ENCODE data around the gene RDH5. TPM values are rescaled to one million over a fixed set of nuclear protein-coding genes. Genes with fewer than 3 reads are reported as not detected.

Gene RDH5
- 11.1 TPM for total RNA-seq
- polyA plus RNA-seq (ENCODE audit: insufficient read depth, low read depth, low replicate concordance), result 30.2 TPM
- long read RNA-seq, donor 1, partial matches to known transcripts, result 294 of 532 reads
- long read RNA-seq, donor 1, other reads (novel, unspliced or antisense), result 231 of 532 reads
- long read RNA-seq, donor 2, transcript RDH5-208 (2 exons, 976 nt), result major isoform, 7 of 16 reads
- long read RNA-seq, donor 2, partial matches to known transcripts, result 0 of 16 reads
- long read RNA-seq, donor 2, other reads (novel, unspliced or antisense), result 0 of 16 reads
- long read RNA-seq, donor 3, partial matches to known transcripts, result 1,189 of 1,213 reads
- long read RNA-seq, donor 3, other reads (novel, unspliced or antisense), result 14 of 1,213 reads
- long read RNA-seq, donor 4, partial matches to known transcripts, result 0 of 14 reads
- long read RNA-seq, donor 4, other reads (novel, unspliced or antisense), result 0 of 14 reads
- long read RNA-seq, donor 5, partial matches to known transcripts, result 0 of 1 reads
- long read RNA-seq, donor 5, other reads (novel, unspliced or antisense), result 0 of 1 reads
- long read RNA-seq, donor 6, partial matches to known transcripts, result 0 of 3 reads
- long read RNA-seq, donor 6, other reads (novel, unspliced or antisense), result 0 of 3 reads
- long read RNA-seq, donor 7, partial matches to known transcripts, result 0 of 3 reads
- long read RNA-seq, donor 7, other reads (novel, unspliced or antisense), result 1 of 3 reads
- long read RNA-seq, donor 8, partial matches to known transcripts, result 0 of 5 reads
- long read RNA-seq, donor 8, other reads (novel, unspliced or antisense), result 0 of 5 reads
- long read RNA-seq, donor 9, partial matches to known transcripts, result 0 of 4 reads
- long read RNA-seq, donor 9, other reads (novel, unspliced or antisense), result 0 of 4 reads
- long read RNA-seq, donor 10, partial matches to known transcripts, result 5 of 21 reads
- long read RNA-seq, donor 10, other reads (novel, unspliced or antisense), result 0 of 21 reads

- no peak for TF ChIP-seq CTCF (IDR thresholded peaks at IDR 0.05; ENCODE audit: borderline replicate concordance, extremely low read depth, insufficient read depth)
- intact Hi-C loops (cut with DNase I), result no loop called here
- Histone ChIP-seq H3K9me3 (ENCODE audit: control insufficient read depth in 2 of 3, insufficient read depth in 1 of 3, low read length in 3 of 3) (no peaks in the 10 kb centered on the region), H3K9ac (ENCODE audit: low read length in 3 of 3) (no peak within 1 kb of the TSS), H3K4me1 (ENCODE audit: control insufficient read depth in 2 of 3, insufficient read depth in 2 of 3, low read depth in 1 of 3, low read length in 3 of 3) (peaks cover 7 to 43% (median 38%) of the 10 kb centered on the region in 3 donors), H3K4me3 (ENCODE audit: low read length in 3 of 3) (peak within 1 kb of the TSS; percentile 30 to 53 (median 47)), H3K27me3 (ENCODE audit: control insufficient read depth, insufficient read depth, low read length) (no peaks in the 10 kb centered on the region), H3K27ac (ENCODE audit: low read depth in 2 of 2, low read length in 2 of 2) (peak within 1 kb of the TSS; percentile 76 to 78), H3K36me3 (ENCODE audit: control insufficient read depth in 2 of 3, insufficient read depth in 3 of 3, low read length in 3 of 3) (peaks cover 0 to 13% (median 8%) of the 10 kb centered on the region in 3 donors)
- FAIRE-seq (no peak), DNase-seq (peak in 4 of 5 donors; percentile 42 to 71 (median 54))
These were observed at the start of gene RDH5 for GRCh38 chr12:55720071-55720564. Gene RDH5 (plus strand): TSS chr12:55720393. CDS start chr12:55721185, 792 bp downstream.

GRCh38 chr12:55671746-55672145, 48.4 kb upstream of the RDH5 start:
- Histone ChIP-seq H3K27me3 (ENCODE audit: control insufficient read depth, insufficient read depth, low read length) (no peaks in the 10 kb centered on the region), H3K9me3 (ENCODE audit: control insufficient read depth in 2 of 3, insufficient read depth in 1 of 3, low read length in 3 of 3) (no peaks in the 10 kb centered on the region), H3K27ac (ENCODE audit: low read depth in 2 of 2, low read length in 2 of 2) (no peak overlapping the region), H3K36me3 (ENCODE audit: control insufficient read depth in 2 of 3, insufficient read depth in 3 of 3, low read length in 3 of 3) (no peaks in the 10 kb centered on the region), H3K4me1 (ENCODE audit: control insufficient read depth in 2 of 3, insufficient read depth in 2 of 3, low read depth in 1 of 3, low read length in 3 of 3) (no peaks in the 10 kb centered on the region), H3K4me3 (ENCODE audit: low read length in 3 of 3) (no peak overlapping the region), H3K9ac (ENCODE audit: low read length in 3 of 3) (no peak overlapping the region)
- no peak for TF ChIP-seq CTCF (IDR thresholded peaks at IDR 0.05; ENCODE audit: borderline replicate concordance, extremely low read depth, insufficient read depth)
- FAIRE-seq (no peak), DNase-seq (no peak)
- intact Hi-C loops (cut with DNase I), result no loop called here

GRCh38 chr12:55673638-55674037, 46.6 kb upstream of the RDH5 start:
- DNase-seq (peak in 1 of 5 donors; percentile 14), FAIRE-seq (no peak)
- H3K27ac ChIP-seq (ENCODE audit: low read depth in 2 of 2, low read length in 2 of 2), result no peak overlapping the region
- TF ChIP-seq CTCF (IDR thresholded peaks at IDR 0.05; ENCODE audit: borderline replicate concordance, extremely low read depth, insufficient read depth), result no peak
- no peaks in the 10 kb centered on the region for H3K4me1 ChIP-seq (ENCODE audit: control insufficient read depth in 2 of 3, insufficient read depth in 2 of 3, low read depth in 1 of 3, low read length in 3 of 3)
- H3K4me3 ChIP-seq (ENCODE audit: low read length in 3 of 3), result no peak overlapping the region
- no peaks in the 10 kb centered on the region for H3K9me3 ChIP-seq (ENCODE audit: control insufficient read depth in 2 of 3, insufficient read depth in 1 of 3, low read length in 3 of 3)
- H3K27me3 ChIP-seq (ENCODE audit: control insufficient read depth, insufficient read depth, low read length), result no peaks in the 10 kb centered on the region
- no peak overlapping the region for H3K9ac ChIP-seq (ENCODE audit: low read length in 3 of 3)
- intact Hi-C loops (cut with DNase I), result no loop called here
- no peaks in the 10 kb centered on the region for H3K36me3 ChIP-seq (ENCODE audit: control insufficient read depth in 2 of 3, insufficient read depth in 3 of 3, low read length in 3 of 3)

Data from kidney (tissue), 22 donors.